Neural cell (in vitro differentiated cells): ENCODE measurements around the gene ATPAF2.

Source experiments
- EP300 ChIP-seq: fragments of 450-650 bp; conservative IDR thresholded peaks from 2 replicates; pipeline ENCODE4 v1.6.1; 2014; ENCODE audit warnings: antibody characterized with exemption, mild to moderate bottlenecking, moderate library complexity; ENCODE audit not compliant: poor library complexity, severe bottlenecking
- EZH2 ChIP-seq: fragments of 200-600, 300-800 bp; shearing (Covaris generic), sonication (generic); IDR thresholded peaks from 2 replicates; pipeline ENCODE4 v1.6.1; 2014; ENCODE audit warnings: antibody characterized with exemption, low read length, borderline replicate concordance, mild to moderate bottlenecking; ENCODE audit not compliant: insufficient read depth, poor library complexity, severe bottlenecking
- POLR2AphosphoS5 ChIP-seq: IDR thresholded peaks from 2 replicates; pipeline ENCODE4 v1.6.1; 2012
- TAF1 ChIP-seq: IDR thresholded peaks from 2 replicates; pipeline ENCODE4 v1.6.1; 2012; ENCODE audit warnings: low read depth
- TF ChIP-seq, protein P1 (sequence below): fragments of 450-650 bp; IDR thresholded peaks from 2 replicates; pipeline ENCODE4 v1.5.1; 2014; ENCODE audit warnings: antibody characterized with exemption, mild to moderate bottlenecking, moderate library complexity; ENCODE audit not compliant: poor library complexity, severe bottlenecking

DNA sequence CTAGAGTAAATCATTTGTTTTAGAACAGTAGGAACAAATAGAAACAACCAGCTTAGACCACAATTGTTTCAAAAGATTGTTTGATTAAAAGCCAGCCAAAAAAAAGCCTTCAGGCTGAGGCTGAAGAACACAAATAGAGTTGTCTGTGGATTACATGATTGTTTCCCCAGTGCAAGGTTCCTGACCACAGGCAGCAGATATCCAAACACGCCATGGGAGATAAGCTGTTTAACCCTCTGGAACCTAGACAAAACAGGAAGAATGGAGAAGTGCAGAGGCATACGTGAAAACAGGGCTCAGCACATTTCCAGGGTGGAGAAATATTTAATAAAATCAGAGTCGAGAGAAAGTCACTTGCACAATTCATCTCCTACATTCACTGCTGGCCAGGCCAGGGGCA is 21.0 kb downstream of the ATPAF2 start:
- TF ChIP-seq, protein P1, sequence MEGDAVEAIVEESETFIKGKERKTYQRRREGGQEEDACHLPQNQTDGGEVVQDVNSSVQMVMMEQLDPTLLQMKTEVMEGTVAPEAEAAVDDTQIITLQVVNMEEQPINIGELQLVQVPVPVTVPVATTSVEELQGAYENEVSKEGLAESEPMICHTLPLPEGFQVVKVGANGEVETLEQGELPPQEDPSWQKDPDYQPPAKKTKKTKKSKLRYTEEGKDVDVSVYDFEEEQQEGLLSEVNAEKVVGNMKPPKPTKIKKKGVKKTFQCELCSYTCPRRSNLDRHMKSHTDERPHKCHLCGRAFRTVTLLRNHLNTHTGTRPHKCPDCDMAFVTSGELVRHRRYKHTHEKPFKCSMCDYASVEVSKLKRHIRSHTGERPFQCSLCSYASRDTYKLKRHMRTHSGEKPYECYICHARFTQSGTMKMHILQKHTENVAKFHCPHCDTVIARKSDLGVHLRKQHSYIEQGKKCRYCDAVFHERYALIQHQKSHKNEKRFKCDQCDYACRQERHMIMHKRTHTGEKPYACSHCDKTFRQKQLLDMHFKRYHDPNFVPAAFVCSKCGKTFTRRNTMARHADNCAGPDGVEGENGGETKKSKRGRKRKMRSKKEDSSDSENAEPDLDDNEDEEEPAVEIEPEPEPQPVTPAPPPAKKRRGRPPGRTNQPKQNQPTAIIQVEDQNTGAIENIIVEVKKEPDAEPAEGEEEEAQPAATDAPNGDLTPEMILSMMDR, result no peak
- TF ChIP-seq EP300, result no peak
- TF ChIP-seq TAF1, result no peak
- no peak for TF ChIP-seq POLR2AphosphoS5
- no peak for TF ChIP-seq EZH2
